ENCODE results near the gene SV2B. TPM values are rescaled to one million over a fixed set of nuclear protein-coding genes. Genes with fewer than 3 reads are reported as not detected.

SV2B gene
- total RNA-seq, 1 experiment from 2014 or later: not detected

DNA sequence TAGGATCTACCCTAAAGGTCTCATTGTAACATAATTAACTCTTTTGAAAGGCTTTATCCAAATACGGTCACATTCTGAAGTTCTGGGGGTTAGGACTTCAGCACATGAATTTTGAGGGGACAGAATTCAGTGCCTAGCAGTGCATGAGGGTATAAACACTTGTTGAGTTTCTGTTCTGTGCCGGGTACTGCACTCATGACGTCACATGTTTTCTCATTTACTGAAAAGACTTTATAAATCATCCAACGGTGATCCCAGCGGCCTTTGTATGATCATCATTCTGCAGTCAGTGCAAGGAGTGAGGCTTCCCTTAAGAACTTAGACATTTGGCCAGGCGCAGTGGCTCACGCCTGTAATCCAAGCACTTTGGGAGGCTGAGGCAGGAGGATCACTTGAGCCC is 25.1 kb downstream of the SV2B start:
- CTCF ChIA-PET: no interaction called here
- Histone ChIP-seq H4K20me1 (ENCODE audit: insufficient read depth) (no peaks in the 10 kb centered on the region), H3K9me3 (ENCODE audit: control insufficient read depth in 1 of 2, insufficient read depth in 1 of 2, low read depth in 1 of 2, low read length in 2 of 2) (no peaks in the 10 kb centered on the region), H2AFZ (ENCODE audit: low read depth, low read length, poor library complexity, severe bottlenecking) (no peak overlapping the region), H3K9ac (ENCODE audit: low read length) (no peak overlapping the region), H3K9me2 (ENCODE audit: insufficient read depth) (no peaks in the 10 kb centered on the region), H3K4me2 (ENCODE audit: low read length) (no peak overlapping the region), H3K36me3 (ENCODE audit: control insufficient read depth in 1 of 2, insufficient read depth in 2 of 2, low read length in 2 of 2) (no peaks in the 10 kb centered on the region), H3K4me3 (replicated peaks in 1 of 2; ENCODE audit: low read depth in 1 of 2, low read length in 2 of 2) (no peak overlapping the region), H3K27me3 (ENCODE audit: insufficient read depth, low read length) (peaks cover 30% of the 10 kb centered on the region), H3K27ac (ENCODE audit: low read depth, low read length) (no peak overlapping the region), H3K79me2 (ENCODE audit: insufficient read depth, low read length) (no peaks in the 10 kb centered on the region), H3K4me1 (ENCODE audit: control insufficient read depth in 1 of 2, insufficient read depth in 2 of 2, low read length in 2 of 2) (no peaks in the 10 kb centered on the region)
- DNase-seq (ENCODE audit: low read depth, low spot score): no peak
- POLR2A ChIA-PET: no interaction called here
- BruUV-seq (replicated peaks): no TSS peak
- intact Hi-C loops (cut with micrococcal nuclease): no loop called here
- RAD21 ChIA-PET (ENCODE audit: low non-redundant PET in 1 of 2, low total read pairs in 2 of 2, uncharacterized antibody in 2 of 2, unreplicated experiment in 2 of 2): no interaction called here
- ATAC-seq: no peak
- TF ChIP-seq, protein P1, sequence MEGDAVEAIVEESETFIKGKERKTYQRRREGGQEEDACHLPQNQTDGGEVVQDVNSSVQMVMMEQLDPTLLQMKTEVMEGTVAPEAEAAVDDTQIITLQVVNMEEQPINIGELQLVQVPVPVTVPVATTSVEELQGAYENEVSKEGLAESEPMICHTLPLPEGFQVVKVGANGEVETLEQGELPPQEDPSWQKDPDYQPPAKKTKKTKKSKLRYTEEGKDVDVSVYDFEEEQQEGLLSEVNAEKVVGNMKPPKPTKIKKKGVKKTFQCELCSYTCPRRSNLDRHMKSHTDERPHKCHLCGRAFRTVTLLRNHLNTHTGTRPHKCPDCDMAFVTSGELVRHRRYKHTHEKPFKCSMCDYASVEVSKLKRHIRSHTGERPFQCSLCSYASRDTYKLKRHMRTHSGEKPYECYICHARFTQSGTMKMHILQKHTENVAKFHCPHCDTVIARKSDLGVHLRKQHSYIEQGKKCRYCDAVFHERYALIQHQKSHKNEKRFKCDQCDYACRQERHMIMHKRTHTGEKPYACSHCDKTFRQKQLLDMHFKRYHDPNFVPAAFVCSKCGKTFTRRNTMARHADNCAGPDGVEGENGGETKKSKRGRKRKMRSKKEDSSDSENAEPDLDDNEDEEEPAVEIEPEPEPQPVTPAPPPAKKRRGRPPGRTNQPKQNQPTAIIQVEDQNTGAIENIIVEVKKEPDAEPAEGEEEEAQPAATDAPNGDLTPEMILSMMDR (IDR thresholded peaks at IDR 0.05 in 2 of 3, conservative IDR thresholded peaks at IDR 0.05 in 1 of 3; ENCODE audit: borderline replicate concordance in 1 of 3, insufficient read depth in 1 of 3, low read depth in 2 of 3, low read length in 2 of 3): no peak
- TF ChIP-seq POLR2AphosphoS5 (IDR thresholded peaks at IDR 0.05; ENCODE audit: low read depth, low read length) (no peak), RAD21 (IDR thresholded peaks at IDR 0.05; ENCODE audit: low read depth) (no peak), POLR2A (IDR thresholded peaks at IDR 0.05; ENCODE audit: borderline replicate concordance, extremely low read depth, insufficient read depth, insufficient read length) (no peak), YY1 (IDR thresholded peaks at IDR 0.05; ENCODE audit: extremely low read depth, insufficient replicate concordance, low read depth, low read length) (no peak), SIN3A (IDR thresholded peaks at IDR 0.05; ENCODE audit: low read depth) (no peak), CBX3 (IDR thresholded peaks at IDR 0.05; ENCODE audit: low read depth) (no peak), ZFX (IDR thresholded peaks at IDR 0.05) (no peak), EZH2phosphoT487 (IDR thresholded peaks at IDR 0.05; ENCODE audit: borderline replicate concordance) (no peak), FOSL1 (IDR thresholded peaks at IDR 0.05; ENCODE audit: low read depth) (no peak), ELF1 (IDR thresholded peaks at IDR 0.05; ENCODE audit: borderline replicate concordance, low read depth) (no peak), JUND (IDR thresholded peaks at IDR 0.05) (no peak), ZNF274 (IDR thresholded peaks at IDR 0.05; ENCODE audit: low read depth, low read length) (no peak), TCF7L2 (IDR thresholded peaks at IDR 0.05; ENCODE audit: borderline replicate concordance, extremely low read depth, insufficient read depth, insufficient read length) (no peak), SP1 (IDR thresholded peaks at IDR 0.05; ENCODE audit: low read depth) (no peak), EGR1 (IDR thresholded peaks at IDR 0.05; ENCODE audit: low read depth) (no peak)
- TF ChIP-seq, protein P2, sequence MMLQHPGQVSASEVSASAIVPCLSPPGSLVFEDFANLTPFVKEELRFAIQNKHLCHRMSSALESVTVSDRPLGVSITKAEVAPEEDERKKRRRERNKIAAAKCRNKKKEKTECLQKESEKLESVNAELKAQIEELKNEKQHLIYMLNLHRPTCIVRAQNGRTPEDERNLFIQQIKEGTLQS (IDR thresholded peaks at IDR 0.05): no peak
- TF ChIP-seq, protein P3, sequence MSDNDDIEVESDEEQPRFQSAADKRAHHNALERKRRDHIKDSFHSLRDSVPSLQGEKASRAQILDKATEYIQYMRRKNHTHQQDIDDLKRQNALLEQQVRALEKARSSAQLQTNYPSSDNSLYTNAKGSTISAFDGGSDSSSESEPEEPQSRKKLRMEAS (IDR thresholded peaks at IDR 0.05): no peak
- TF ChIP-seq, protein P4, sequence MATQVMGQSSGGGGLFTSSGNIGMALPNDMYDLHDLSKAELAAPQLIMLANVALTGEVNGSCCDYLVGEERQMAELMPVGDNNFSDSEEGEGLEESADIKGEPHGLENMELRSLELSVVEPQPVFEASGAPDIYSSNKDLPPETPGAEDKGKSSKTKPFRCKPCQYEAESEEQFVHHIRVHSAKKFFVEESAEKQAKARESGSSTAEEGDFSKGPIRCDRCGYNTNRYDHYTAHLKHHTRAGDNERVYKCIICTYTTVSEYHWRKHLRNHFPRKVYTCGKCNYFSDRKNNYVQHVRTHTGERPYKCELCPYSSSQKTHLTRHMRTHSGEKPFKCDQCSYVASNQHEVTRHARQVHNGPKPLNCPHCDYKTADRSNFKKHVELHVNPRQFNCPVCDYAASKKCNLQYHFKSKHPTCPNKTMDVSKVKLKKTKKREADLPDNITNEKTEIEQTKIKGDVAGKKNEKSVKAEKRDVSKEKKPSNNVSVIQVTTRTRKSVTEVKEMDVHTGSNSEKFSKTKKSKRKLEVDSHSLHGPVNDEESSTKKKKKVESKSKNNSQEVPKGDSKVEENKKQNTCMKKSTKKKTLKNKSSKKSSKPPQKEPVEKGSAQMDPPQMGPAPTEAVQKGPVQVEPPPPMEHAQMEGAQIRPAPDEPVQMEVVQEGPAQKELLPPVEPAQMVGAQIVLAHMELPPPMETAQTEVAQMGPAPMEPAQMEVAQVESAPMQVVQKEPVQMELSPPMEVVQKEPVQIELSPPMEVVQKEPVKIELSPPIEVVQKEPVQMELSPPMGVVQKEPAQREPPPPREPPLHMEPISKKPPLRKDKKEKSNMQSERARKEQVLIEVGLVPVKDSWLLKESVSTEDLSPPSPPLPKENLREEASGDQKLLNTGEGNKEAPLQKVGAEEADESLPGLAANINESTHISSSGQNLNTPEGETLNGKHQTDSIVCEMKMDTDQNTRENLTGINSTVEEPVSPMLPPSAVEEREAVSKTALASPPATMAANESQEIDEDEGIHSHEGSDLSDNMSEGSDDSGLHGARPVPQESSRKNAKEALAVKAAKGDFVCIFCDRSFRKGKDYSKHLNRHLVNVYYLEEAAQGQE (IDR thresholded peaks at IDR 0.05; ENCODE audit: low read depth): no peak
